HG03378 (cell line): ENCODE measurements around the gene SNTN.

Source experiments
- ATAC-seq: cut with Tn5 transposase; IDR thresholded peaks from one replicate; pipeline ENCODE4 v1.9.1; 2021; ENCODE audit warnings: mild to moderate bottlenecking, moderate library complexity; ENCODE audit not compliant: unreplicated experiment

Gene SNTN

DNA sequence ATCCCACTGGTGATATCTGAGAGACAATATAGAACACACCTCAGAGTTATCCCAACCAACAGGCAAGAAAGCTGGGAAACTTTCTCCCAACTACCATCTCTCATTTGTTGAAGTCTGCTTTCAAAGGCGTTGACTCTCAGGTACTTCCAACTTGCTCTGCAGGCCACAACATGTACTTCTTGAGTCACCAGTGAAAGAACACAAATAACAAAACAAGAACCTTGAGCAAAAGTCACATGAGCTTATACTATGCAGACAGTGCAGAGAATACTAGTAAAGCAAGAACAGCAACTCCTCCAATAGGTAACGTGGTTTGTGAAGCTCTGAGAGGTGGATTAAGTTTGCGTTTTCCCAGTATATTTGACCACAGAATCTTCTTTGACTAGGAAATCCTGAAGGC is 20.6 kb downstream of the SNTN start:
- ATAC-seq, result no peak

DNA sequence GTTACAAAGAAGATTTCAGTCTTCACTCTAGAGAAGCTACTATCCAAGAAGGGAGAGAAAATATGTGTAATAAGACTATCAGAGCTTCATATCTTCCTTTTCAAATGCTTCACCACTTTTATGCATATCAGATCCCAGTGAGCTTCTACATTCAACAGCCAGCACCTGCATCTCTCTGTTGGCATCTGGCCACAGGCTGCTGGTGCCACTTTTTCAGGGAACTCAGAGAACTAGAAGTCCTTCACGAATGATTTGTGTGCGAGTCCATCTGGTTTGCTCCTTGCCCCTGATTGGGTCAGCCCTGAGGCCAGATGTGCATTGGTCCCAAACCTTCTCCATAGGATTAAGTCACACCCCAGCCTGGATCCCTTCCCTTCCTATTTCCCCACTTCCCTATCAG is 22.1 kb downstream of the SNTN start:
- ATAC-seq, result no peak

DNA sequence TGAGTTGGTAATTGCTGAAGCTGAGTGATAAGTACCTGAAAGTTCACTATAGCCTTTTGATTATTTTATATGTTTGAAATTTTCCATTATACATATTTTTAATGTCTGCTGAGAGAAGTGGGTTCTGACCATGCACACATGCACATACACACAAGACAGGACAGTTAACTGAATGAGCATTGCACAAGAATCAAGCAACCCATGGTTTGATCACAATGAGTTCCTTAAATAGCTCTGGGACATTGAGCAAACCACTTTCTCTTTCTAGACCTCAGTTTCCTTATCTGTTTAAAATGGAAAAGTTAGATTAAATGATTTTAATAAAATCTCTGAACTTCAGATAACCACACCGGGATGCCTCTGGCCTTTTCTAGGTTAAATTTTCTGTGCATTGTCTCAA is 26.7 kb downstream of the SNTN start:
- ATAC-seq, result no peak

DNA sequence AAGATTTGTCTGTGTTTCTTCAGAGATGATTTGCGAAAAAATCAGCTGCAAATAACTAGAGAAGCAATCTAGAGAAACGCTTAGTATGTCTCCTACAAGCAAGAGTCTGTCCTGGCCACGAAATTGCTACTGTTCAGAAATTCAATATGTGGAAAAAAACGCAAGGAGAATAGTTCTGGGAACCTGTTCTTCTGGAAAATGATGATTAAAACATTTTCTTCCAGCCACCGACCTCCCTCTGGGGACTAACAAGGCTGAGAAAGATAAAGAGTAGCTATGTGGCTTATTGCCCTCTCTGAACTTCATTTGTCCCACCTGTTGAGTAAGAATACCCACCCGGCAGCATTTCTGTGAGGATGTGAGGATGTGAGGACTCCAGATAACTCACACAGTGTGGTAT is 31.6 kb downstream of the SNTN start:
- ATAC-seq, result no peak

DNA sequence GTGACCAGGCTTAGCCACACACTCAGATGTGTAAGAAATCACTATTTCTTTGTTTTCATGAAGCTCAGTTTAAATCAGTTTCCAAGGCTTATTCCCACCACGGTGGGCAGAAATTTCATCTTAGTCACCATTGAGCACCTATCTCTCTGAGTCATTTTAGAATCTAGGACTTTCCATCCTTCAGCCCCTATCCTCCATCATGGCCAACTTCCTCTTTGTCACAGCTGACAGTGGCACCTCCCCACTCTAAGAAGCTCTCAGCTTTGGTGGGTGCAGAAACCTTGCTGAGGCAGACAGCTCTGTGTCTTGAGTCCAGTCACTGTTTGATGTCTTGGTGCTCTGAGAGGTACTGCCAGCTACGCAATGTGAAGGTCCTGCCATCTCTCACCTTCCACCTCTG is 32.9 kb downstream of the SNTN start:
- no peak for ATAC-seq

DNA sequence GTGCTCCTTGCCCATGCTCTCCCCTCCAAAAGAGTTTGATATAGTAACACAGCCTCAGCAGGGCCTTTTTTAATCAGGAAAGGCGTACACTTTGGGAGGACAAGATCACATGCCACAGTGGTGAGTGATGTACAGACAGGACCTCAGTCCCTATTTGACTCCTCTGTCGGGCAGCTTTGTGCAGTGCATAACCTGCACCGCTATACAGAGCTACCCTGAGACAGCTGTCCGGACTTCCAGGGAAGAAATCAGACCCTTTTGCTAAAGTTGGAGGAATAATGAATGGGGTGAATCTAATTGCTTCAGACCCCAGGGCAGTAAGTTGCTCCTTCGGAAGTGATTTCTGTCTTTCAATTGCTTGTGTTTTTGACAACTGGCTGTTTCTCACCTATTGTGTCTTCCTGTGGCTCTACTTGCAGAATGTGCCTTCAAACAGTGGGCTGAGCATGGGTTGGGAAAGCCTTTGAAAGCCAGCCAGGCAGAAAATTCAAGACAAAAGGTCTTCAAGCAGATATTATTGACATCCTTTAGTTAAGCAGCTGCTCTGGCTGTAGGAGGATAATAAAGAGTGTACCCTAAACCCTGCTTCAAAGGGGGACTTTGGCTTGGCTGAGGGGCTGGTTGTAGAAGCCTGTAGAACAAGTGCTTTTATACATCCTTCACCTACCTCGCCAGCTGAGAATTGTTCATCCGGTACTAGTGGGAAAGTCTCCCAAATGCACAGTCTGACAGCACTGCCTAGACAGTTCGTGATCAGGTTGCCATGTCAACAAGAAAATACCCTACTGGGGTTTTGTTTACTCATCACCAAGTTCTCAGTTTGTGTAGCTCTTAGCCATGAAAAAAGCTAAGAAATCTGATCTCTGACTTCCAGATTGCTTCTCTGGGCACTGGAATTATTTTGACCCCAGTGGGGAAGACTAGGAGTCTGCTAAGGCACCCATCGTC is 35.1 kb downstream of the SNTN start:
- ATAC-seq, result no peak

DNA sequence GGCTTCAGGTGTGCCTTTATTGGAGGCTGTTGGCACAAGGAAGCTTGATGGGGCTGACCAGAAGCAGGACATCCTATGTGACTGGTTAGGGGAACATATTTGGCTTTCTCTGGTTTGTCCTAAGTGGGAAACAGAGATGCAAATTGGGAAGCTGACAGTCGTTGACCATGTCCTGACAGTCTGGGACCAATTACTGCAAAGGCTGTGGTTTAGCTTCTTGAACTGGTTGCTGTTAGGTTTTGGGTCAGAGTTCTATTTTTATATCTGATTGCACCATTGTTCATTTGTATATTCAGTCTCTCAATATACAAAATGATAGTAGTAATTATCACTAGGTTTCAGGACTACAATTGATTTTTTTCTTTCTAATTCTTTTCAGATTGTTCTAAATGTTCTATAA is 36.8 kb downstream of the SNTN start:
- ATAC-seq, result no peak

DNA sequence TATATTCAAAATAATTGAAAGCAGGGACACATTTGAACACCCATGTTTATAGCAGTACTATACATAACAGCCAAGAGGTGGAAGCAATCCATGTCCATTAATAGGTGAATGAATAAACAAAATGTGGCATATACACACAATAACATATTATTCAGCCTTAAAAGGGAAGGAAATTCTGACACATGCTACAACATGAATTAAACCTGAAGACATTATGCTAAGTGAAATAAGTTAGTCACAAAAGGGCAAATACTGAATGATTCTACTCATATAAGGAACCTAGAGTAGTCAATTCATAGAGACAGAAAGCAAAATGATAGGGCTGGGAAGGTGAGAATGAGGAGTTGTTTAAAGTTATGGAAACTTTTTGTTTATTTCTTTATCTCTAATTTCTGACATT is 40.9 kb downstream of the SNTN start:
- ATAC-seq, result no peak

DNA sequence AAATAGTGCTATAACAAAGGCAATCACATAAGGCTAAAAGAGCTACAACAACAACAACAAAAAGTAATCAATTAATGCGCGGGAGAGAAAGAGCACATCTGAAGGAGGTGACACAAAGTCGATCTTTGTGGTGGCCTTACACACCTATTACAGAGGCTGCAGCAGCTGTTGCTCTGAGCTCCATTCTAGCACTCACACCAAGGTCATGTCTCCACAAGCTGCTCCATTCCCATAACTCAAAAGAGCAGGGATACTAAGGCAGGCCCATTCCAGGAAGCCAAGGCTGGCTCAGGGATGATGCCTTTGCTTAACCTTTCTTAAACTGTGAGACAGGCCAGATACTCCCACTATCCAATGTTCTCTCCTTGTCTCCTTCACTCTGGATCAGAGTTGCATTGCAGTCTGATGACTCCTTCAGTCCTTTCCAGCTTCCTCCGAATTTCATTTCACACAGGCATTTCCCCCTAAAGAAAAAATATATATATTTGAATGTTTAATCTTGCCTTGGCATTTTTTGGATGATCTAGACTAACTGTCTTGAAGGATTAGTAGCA is 52.7 kb downstream of the SNTN start:
- no peak for ATAC-seq

DNA sequence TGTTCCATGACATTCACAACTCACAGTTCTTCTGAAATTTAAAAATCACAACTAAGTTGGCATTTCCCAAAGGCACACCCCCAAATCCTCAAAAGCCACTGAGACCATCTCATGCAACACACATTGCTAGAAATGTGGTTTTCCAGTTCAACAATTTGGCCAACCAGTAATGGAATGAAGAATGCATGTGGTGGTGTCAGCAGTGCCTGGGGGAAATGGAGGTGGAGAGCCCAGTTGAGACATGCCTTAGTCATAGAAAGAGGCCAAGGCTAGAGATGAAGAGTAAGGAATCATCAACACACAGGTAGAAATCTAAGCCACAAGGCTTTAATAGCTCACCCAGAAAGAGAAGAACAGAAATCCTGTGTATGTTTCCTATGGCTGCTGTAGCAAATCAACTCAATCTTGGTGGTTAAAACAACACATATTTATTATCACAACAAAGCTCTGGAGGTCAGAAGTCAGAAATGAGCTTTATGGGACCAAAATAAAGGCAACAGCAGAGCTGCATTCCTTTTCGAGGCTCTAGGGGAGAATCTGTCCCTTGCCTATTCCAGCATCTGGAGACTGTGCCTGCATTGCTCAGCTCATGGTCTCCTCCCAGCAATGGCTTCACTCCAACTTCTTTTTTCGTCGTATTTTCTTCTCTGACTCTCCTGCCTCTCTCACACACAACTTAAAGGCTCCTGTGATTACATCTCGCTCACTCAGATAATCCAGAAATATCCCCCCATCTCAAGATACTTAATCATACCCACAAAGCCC is 54.0 kb downstream of the SNTN start:
- ATAC-seq, result no peak

DNA sequence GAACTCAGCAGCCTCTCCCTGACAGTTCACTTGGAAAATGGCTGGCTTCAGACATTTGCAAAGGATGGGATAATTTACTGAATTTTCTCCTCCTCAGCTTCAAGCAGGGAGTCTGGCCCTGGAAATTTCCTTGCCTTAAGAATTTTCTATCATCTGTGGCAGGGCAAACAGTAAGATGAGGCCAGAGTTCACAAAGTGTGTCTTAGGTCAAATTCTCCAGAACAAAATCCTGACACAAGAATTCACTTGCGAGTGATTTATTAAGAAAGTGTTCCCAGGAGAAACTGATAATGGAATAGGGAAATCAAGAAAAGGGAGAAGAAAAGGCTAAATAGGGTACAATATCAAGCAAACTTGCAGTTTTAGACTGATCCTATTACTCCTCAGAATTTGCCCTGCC is 55.3 kb downstream of the SNTN start:
- ATAC-seq, result no peak

DNA sequence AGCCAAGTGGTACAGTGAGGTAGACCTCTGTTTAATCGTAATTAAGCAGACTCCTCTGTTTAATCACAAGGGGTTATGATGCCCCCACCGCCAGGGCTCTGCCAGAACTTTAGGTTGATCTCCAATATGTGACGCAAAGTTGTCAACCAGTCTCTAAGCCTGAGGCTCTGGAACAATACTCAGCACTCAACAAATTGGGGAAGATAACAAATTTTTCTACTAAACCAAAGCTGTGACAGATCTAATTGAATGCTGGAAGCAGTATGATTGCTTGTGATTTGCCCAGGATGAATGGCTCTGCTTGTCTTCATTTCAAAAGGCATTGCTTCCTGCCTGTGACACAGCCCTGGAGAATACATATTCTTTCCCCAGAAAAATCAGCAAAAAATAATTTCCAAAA is 57.1 kb downstream of the SNTN start:
- ATAC-seq, result no peak
